ENCODE data around the gene IRF2BP2.
"Not testable (repeated sequence)": the region's sequence is repeated elsewhere in the genome, so short reads cannot be mapped to it uniquely, and the experiment has no call there.

Gene IRF2BP2

GRCh38 chr1:234598974-234599616, 10.9 kb downstream of the IRF2BP2 start:
- Mint-ChIP-seq H3K4me3 (peak overlapping the region; percentile 82 to 85 (median 84)), H3K27me3 (ENCODE audit: low read depth) (peaks cover under 1% of the 10 kb centered on the region), H3K9me3 (peaks cover 8% of the 10 kb centered on the region), H3K4me1 (peaks cover 51% of the 10 kb centered on the region), H3K36me3 (ENCODE audit: low read depth) (peaks cover 15% of the 10 kb centered on the region), H3K27ac (peak overlapping the region; percentile 84 to 95 (median 94))
- TF ChIP-seq CTCF (IDR thresholded peaks at IDR 0.05; ENCODE audit: unreplicated experiment in 3 of 3): no peak

GRCh38 chr1:234597894-234598293, 12.1 kb downstream of the IRF2BP2 start:
- Mint-ChIP-seq H3K9me3 (peaks cover 8% of the 10 kb centered on the region), H3K27ac (peak overlapping the region in 1 of 3 experiments; percentile 31), H3K4me1 (peaks cover 40% of the 10 kb centered on the region), H3K36me3 (ENCODE audit: low read depth) (peaks cover 9% of the 10 kb centered on the region), H3K4me3 (no peak overlapping the region), H3K27me3 (ENCODE audit: low read depth) (peaks cover 4% of the 10 kb centered on the region)
- peak; percentile 54 to 57 (median 55) for TF ChIP-seq CTCF (IDR thresholded peaks at IDR 0.05; ENCODE audit: unreplicated experiment in 3 of 3)

GRCh38 chr1:234595899-234596298, 14.1 kb downstream of the IRF2BP2 start:
- no peak for TF ChIP-seq CTCF (IDR thresholded peaks at IDR 0.05; ENCODE audit: unreplicated experiment in 3 of 3)
- Mint-ChIP-seq H3K4me3 (no peak overlapping the region), H3K9me3 (peaks cover 8% of the 10 kb centered on the region), H3K27ac (no peak overlapping the region), H3K36me3 (ENCODE audit: low read depth) (peaks cover 4% of the 10 kb centered on the region), H3K27me3 (ENCODE audit: low read depth) (peaks cover 4% of the 10 kb centered on the region), H3K4me1 (peaks cover 20% of the 10 kb centered on the region)

GRCh38 chr1:234594575-234594974, 15.4 kb downstream of the IRF2BP2 start:
- Mint-ChIP-seq H3K27ac (peak overlapping the region in 1 of 3 experiments; percentile 3), H3K4me1 (peaks cover 14% of the 10 kb centered on the region)
- H3K36me3 Mint-ChIP-seq (ENCODE audit: low read depth); H3K9me3 Mint-ChIP-seq; H3K4me3 Mint-ChIP-seq; H3K27me3 Mint-ChIP-seq (ENCODE audit: low read depth): not testable (repeated sequence)

- Mint-ChIP-seq H3K27ac (peak overlapping the region in 2 of 3 experiments; percentile 3 to 12), H3K4me1 (peaks cover 15% of the 10 kb centered on the region), H3K27me3 (ENCODE audit: low read depth) (peaks cover 4% of the 10 kb centered on the region), H3K36me3 (ENCODE audit: low read depth) (peaks cover 4% of the 10 kb centered on the region), H3K4me3 (no peak overlapping the region), H3K9me3 (peaks cover 8% of the 10 kb centered on the region)
- TF ChIP-seq CTCF (IDR thresholded peaks at IDR 0.05; ENCODE audit: unreplicated experiment in 3 of 3): no peak
These were observed 16.0 kb downstream of the IRF2BP2 start for GRCh38 chr1:234593771-234594504.

GRCh38 chr1:234593109-234593508, 16.9 kb downstream of the IRF2BP2 start:
- Mint-ChIP-seq H3K27me3 (ENCODE audit: low read depth) (peaks cover 4% of the 10 kb centered on the region), H3K4me3 (no peak overlapping the region), H3K36me3 (ENCODE audit: low read depth) (peaks cover 4% of the 10 kb centered on the region), H3K4me1 (peaks cover 16% of the 10 kb centered on the region), H3K27ac (no peak overlapping the region), H3K9me3 (peaks cover 8% of the 10 kb centered on the region)
- TF ChIP-seq CTCF (IDR thresholded peaks at IDR 0.05; ENCODE audit: unreplicated experiment in 3 of 3): no peak
